ENCODE measurements around the gene C20orf202.

- TF ChIP-seq POLR2A (IDR thresholded peaks at IDR 0.05; ENCODE audit: low read depth, low read length) (no peak), TAF1 (IDR thresholded peaks at IDR 0.05; ENCODE audit: low read depth, low read length) (no peak), POLR2AphosphoS5 (IDR thresholded peaks at IDR 0.05; ENCODE audit: low read depth, low read length) (no peak)
Observed at GRCh38 chr20:1254254-1254653, 51.0 kb downstream of the C20orf202 start.
